Stimulated activated CD4-positive, alpha-beta T cell treated with anti-CD3 and anti-CD28 coated beads, Interleukin-4, amount 100 ng/mL, for 24 hours (primary cell): Measurements from ENCODE around the gene SDC3.
A peak's percentile ranks its signal among the peaks of the same experiment; 100 is the strongest.

Experiments used
- DNase-seq: peaks from one replicate; pipeline ENCODE4 v3.0.0-alpha.2; 2020

SDC3 gene

DNA sequence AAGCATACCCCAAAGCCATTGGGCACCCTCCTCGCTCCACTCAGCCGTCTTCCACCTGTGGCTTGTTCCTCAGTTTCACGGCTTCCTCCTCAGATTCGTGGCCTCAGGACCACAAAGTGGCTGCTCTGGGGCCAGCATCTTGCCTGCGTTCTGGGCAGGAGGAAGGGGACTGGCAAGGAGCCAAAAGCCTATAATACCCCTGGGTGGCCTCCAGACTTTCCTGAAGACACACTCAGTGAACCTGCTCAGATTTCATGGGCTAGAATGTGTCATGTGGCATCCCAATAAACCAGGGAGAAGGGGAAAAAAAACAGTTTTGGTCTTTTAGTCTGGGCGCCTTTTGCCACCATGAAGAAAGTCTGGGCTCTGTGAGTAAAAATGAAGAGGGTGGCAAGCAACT, 62.0 kb downstream of the SDC3 start:
- no peak for DNase-seq

DNA sequence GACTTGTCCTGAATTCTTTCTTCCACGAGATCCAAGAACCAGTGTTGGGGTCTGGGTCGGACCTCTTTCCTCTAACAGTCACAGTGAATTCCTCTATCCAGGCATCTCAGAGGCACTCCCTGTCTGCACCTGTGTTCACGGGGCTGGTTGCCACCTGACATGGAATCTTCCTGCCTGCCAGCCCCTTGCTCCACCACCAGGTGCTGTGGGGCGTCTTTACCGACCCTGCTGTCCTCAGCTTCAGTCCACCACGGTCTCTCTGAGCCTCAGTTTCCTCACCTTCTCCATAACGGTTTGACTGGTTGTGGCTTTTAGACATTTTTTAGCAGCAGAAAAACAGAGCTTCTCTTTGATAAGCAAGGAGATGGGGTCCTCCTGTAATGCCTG, 62.7 kb downstream of the SDC3 start:
- no peak for DNase-seq

DNA sequence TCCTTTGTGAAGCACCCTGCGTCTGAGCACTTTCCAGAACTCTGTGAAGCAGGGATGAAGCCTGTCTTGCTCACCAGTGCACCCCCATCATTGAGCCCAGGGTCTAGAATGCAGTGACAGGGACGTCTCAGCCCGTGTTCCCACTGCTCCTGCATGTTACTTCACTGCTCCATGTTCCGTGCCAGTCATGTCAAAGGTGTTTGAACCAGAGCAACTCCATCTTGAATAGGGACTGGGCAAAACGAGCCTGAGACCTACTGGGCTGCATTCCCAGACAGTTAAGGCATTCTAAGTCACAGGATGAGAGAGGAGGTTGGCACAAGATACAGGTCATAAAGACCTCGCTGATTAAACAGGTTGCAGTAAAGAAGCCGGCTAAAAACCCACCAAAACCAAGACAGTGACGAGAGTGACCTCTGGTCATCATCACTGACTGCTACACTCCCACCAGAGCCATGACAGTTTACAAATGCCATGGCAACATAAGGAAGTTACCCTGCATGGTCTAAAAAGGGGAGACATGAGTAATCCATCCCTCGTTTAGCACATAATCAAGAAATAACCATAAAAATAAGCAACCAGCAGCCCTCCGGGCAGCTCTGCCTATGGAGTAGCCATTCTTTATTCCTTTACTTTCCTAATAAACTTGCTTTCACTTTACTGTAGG, 63.2 kb downstream of the SDC3 start:
- DNase-seq, result no peak

DNA sequence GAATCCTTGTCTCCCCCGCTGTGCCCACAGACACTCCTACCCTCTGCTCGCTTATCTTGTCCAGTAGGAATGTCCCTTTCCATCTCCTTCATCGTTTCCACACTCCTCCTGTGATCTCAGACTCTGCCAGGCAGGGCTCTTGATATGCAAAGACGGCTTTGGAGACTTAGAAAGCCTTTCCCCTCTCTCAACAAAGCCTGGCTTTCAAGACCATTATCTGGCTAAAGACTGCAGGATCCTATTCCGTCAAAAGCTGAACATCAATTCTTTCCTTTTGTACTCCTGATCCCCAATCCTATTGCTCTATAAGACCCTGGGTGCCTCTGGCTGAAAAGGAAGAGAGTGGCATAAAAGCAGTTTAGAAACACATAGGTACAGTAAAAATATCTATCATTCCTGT, 63.9 kb downstream of the SDC3 start:
- no peak for DNase-seq

DNA sequence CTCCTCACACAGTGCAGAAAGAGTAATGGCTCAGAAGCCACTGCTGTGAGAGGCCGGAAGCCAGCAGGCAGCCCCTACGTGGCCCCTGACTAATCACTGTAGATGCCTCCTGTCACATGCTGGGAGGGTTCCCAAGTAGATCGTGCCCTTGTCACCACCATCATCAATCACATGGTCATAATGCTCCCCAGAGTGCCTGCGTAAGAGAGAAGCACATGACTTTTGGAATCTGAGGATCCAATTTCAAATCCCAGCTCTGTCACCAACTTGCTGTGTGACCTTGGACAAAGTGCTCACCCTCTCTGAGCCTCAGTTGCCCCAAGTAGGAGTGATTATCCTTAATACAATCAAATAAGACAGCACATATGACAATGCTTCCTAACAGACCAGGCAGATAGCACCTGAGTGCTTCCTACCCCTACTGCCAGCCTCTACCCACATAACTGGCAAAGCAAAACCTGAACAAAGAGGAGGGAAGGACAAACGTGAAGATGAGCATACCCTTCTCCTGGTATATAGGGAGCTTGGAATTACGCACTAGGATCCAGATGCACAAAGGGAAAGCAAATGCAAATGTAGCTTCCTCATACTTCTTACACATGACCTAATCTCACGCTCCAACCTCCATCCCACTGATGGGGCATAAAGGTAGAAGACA, 65.7 kb downstream of the SDC3 start:
- DNase-seq, result no peak

DNA sequence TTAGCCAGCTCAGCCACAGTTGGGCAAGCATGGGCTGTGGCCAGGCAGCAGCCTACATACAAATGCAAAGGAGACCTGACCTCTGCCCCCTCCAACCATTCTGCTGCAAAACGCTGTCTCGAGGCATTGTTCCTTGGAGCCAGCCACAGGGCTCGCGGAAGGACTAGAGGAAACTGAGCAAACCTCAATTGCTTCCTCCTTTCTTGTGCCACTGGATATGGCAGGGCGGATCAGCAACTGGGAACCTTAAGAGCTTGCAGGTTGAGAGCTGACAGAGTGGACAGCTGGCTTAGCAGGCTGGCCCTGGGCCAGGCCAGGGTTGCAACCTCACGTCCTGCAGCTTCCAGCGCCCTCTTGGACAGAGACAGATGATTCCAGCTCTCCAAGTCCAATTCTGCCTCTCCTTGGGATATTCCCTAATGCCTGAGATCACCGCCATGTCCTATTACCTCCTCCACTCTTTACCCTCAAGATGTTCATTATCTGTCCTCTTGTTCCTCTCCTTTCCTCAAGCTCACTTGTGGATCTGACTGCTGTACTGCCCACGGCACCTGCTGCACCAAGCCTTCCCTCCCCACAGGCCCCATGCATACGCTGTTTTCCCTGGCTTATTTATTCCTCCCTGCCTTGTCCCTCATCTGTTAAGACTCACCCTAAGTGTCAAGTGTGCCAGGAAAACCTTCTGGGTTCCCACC, 67.5 kb downstream of the SDC3 start:
- DNase-seq, result no peak

DNA sequence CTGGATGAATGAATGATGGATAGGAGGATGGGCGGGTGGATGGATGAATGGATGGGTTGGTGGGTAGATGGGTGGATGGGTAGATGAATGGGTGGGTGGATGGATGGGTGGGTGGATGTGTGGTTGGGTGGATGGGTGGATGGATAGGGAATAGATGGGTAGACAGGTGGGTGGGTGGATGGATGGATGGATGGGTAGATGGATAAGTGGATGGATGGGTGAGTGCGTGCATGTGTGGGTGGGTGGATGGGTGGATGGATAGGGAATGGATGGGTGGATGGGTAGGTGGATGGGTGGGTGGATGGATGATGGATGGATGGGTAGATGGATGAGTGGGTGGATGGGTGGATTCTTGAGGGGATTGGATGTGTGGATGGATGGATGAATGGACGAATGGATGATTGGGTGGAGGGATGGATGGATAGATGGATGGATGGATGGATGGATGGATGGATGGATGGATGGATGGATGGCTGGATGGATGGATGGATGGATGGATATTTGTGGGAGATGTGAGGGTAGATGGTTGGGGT, 68.7 kb downstream of the SDC3 start:
- DNase-seq, result no peak

DNA sequence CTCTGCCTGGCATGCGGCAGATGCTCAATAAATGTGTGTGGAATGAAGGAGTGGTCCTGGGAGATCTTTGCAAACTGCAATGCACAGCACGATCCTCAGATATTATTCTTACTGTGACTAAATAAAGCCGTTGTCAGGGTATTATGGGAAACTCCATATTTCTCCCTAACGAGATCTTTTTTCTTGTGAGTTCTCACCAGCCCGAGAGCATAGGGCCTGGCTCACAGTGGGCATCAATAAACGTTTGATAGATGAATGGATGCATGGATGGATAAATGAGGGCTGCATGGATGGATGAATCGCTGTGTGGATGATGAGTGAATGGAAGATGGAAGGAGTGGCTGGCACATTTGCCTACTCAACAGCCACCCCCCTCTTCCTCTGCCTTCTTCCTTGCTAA, 69.6 kb downstream of the SDC3 start:
- no peak for DNase-seq

DNA sequence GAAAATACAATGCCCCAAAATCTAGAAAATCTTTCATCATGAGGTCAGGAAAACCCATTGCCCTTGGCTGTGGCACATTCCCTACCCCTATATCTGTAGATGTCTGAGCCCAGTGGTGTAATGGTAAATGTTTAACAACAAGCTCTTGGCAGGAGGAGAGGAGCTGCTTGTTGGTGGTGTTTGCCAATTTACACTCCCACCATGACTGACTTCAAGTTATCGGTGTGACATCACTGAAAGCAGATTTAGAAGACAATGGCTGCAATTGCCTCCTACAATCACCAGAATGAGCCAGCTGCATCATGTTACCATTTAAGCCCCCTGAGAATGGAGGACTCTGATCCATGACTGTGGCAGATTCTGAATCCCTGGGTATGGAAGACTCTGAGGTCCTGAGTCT, 70.9 kb downstream of the SDC3 start:
- DNase-seq, result no peak

DNA sequence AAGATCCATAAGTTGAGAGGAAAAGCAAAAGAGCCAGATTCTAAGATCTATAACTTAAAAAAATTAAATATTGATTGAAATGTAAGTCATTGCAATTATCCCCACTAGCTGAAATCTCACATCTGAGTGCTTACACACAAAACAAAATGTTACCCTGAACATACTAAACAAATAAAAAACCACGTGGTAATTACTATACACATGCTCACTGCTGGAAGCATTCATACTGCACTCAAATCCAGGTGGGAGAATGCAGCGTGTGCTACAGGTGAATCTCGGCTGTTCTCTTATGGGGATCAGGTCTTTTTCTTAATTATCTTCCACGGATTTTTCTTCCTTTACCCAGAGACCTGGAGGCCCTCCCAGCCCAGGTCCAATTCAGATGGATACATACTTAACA, 74.3 kb downstream of the SDC3 start:
- DNase-seq, result no peak

DNA sequence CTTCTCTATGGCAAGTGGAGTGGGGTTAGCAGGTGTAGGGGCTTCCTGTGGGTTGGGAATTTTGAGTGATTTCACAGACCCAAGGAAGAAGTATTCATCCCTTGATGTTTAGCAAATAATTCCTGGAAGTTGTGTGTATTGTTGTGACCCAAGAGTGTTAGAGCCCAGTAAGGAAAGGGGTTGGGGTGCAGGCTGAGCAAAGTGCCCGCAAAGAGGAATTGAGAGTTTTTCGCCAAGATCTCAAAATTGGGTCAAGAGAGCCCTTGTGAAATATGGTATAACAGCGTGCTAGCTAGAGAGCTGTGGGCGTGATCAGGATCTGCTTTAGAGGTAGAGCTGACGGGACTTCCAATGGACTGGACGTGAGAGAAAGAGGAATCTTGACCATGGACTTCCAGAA, 78.0 kb downstream of the SDC3 start:
- DNase-seq, result no peak

DNA sequence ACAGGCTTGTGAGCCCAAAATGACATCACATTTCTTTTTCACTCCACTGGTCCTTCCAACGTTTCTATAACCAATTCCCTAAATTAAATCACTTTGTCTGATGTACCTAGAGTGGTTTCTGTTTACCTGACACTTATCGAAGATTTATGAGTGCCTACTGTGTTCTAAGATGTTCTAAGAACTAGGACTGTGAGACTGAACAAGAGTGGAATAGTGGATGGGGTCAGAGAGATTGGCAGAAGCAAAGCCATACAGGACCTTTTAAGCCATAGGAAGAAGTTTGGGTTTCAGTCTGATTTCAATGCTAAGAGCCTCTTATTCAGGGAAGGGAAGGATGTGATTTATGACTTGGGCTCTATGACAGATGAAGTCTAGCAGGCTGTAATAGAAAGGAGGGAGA, 78.7 kb downstream of the SDC3 start:
- DNase-seq, result no peak

DNA sequence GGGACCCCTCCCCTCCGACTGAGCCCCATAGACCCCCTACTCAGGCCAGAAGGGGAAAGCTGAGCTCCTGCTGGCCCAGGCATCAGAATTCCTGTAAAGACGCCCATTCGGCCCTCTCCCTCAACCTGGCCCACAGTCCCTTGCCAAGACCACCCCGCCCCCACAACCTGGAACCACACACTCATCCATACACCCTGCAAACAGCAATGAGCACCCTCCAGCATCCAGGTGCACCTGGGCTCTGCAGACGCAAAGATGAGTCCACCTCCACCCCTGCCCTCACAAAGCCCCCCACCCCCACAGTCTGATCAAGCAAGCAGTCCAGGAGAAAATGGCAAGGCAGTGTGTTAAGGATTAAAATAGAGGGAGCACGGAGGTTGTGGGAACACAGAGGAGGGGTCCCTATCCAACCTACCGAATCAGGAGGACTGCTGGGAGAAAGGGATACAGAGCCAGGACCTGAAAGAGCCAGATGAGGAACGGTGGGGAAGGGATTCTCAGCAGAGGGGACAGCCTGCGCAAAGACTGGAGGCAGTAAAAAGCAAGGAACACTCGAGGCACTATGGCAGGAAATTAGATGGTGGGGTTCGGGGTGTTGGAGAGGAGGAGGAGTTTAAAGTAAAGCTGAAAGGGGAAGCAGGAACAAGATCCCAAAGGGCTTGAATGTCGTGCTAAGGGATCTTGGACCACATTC, 83.7 kb downstream of the SDC3 start:
- no peak for DNase-seq

DNA sequence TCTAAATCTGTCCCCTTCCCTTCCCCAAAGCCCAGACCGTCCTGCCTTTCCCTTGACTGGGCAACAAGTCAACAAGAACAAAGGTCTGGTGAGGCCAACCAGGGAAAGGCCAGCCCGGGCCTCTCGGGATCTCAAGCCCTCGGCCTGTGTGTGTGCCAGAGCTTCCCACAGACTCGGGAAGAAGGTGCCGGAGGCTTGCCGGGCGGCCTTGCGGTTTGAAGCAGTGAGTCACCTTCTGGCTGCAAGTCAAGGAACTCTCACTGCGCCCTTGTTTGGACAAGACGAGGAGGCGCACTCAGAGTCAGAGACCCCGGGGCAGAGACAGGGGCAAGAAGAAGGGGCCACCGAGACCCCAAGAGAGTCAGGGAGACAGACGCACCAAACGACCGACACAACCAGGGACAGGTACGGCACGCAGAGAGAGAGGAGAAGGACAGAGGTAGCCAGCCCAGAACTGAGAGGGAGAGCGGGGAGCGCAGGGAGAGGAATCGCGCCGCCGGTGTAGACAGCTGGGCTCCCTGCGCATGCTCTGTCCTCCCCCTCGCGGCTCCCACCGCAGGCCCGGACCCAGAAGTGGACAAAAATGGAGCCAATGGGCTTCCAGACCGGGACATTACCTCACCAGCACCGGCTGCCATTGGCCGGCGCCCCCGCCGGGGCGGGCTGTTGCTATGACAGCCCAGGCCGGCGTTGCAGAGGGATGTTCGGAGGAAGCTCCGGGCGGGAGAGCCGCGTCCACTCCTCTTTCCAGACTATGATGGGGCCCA, 84.4 kb downstream of the SDC3 start:
- DNase-seq, result peak; percentile 63

DNA sequence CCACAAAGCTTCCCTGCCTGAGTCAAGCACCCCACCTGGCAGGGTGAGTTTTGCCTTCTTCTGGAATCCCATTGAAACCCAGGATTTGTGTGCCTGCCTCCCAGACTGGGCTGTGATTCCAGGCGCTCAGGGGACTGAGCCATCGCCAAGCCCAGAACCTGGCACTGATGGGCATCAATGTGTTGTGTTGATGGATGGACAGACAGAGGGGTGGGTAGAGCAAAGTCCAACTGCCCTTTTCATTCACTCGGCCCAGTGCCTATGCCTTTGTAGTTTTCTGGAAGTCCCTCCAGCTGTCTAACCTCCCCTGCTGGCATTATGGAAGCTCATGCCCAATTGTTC, 85.0 kb downstream of the SDC3 start:
- DNase-seq, result no peak

DNA sequence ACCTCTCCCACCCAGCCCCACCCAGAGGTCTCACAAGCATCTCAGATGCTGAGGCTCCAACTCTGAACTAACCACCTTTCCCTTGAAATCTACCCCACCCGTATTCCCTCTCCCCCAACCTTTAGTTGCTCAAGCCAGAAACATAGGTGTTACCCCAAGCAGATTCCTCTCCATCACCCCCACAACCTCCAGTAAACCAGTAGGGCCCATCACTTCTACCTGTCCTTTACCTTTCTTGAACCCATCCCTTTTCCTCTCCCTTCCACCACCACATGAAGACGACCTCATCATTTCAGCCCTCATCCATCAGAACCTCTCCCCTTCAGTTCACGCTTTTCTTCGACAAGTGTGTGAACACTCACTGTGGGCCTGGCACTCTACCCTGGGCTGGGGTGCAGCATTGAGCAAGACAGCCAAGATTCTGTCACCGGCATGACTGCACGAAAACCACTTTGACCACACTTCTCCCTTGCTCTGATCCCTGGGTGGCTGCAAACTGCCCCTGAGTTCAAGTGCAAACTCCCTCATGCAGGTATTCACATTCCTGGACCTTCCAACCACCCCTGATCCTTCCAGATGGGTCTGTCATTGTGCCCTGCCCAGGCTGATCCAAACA, 85.5 kb downstream of the SDC3 start:
- DNase-seq, result no peak

DNA sequence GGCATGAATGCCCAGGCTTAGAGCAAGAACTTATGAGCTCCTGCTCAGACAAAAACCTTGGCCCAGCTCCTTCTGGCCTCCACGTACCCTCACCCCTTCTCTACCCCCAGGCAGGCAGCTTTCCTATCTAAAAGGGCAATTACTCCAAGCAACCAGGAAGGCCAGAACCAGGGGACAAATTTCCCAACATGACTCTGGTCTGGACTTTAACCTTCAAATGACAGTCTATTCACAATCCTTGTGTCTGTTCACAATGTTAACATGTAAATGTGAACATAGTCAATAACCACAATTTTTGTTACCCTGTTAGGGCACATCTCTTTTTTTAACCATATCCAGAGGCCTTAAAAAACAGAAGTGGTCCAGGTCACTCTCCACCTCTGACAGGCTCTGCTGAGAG, 86.6 kb downstream of the SDC3 start:
- no peak for DNase-seq

DNA sequence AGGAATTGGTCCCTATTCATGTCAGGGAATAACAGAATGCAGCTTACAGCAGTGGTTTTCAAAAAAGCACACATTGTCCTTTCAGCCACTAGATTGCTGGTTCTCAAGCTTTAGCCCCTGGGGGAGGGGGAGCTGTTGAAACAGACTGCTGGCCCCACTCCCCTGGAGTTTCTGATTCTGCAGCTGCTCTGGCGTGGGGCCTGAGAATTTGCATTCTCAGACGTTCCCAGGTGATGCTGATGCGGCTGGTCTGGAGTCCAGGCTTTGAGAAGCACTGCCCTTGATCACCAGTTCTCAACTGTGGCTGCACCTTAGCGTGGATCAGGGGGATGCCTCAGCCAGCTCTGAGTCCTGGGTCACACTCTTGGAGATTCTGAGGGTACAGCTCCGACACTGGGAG, 88.3 kb downstream of the SDC3 start:
- DNase-seq, result no peak
